Fibroblast of skin of abdomen (primary cell): Measurements from ENCODE around the gene C7orf57.

Experiments used
- DNase-seq: peaks from one replicate; pipeline ENCODE4 v3.0.0-alpha.2; 2013

The C7orf57 gene

GRCh38 chr7:48110868-48111267 is 75.5 kb downstream of the C7orf57 start:
- DNase-seq: no peak
